ENCODE results near the gene GBX1.

GBX1 gene

GRCh38 chr7:151167197-151167961 is at the start of gene GBX1:
Gene GBX1 (minus strand): TSS chr7:151167694. CDS start chr7:151167548, 146 bp downstream.
- DNase-seq, result no peak

GRCh38 chr7:151215396-151215795 is 47.9 kb upstream of the GBX1 start:
- DNase-seq, result no peak

- DNase-seq, result no peak
Measured at GRCh38 chr7:151213826-151214225, 46.3 kb upstream of the GBX1 start.

- no peak for DNase-seq
Measured at GRCh38 chr7:151212626-151213025, 45.1 kb upstream of the GBX1 start.

GRCh38 chr7:151211155-151211772 is 43.8 kb upstream of the GBX1 start:
- no peak for DNase-seq

GRCh38 chr7:151210087-151210854 is 42.8 kb upstream of the GBX1 start, which contains the start of gene H2BK1:
Gene H2BK1 (minus strand): TSS chr7:151210488. CDS start chr7:151210318, 170 bp downstream.
- DNase-seq, result no peak

- DNase-seq, result no peak
Measured at GRCh38 chr7:151209588-151209987, 42.1 kb upstream of the GBX1 start.

GRCh38 chr7:151208253-151208862 is 40.9 kb upstream of the GBX1 start:
- DNase-seq, result no peak

- no peak for DNase-seq
Measured at GRCh38 chr7:151207804-151208203, 40.3 kb upstream of the GBX1 start.

- DNase-seq, result no peak
Measured at GRCh38 chr7:151207315-151207714, 39.8 kb upstream of the GBX1 start.

- peak; percentile 22 for DNase-seq
Measured at GRCh38 chr7:151206914-151207313, 39.4 kb upstream of the GBX1 start.

GRCh38 chr7:151205730-151206129 is 38.2 kb upstream of the GBX1 start:
- no peak for DNase-seq

GRCh38 chr7:151204383-151205032 is 37.0 kb upstream of the GBX1 start:
- DNase-seq, result no peak

GRCh38 chr7:151202836-151203235 is 35.3 kb upstream of the GBX1 start:
- no peak for DNase-seq

GRCh38 chr7:151201751-151202150 is 34.3 kb upstream of the GBX1 start:
- DNase-seq, result no peak

GRCh38 chr7:151201344-151201743 is 33.9 kb upstream of the GBX1 start:
- DNase-seq, result no peak

GRCh38 chr7:151198945-151199848 is 31.7 kb upstream of the GBX1 start:
- no peak for DNase-seq

- no peak for DNase-seq
Measured at GRCh38 chr7:151197932-151198331, 30.4 kb upstream of the GBX1 start.

- DNase-seq, result no peak
Measured at GRCh38 chr7:151195616-151196450, 28.3 kb upstream of the GBX1 start.

- no peak for DNase-seq
Measured at GRCh38 chr7:151194188-151194587, 26.7 kb upstream of the GBX1 start.

All from activated CD4-positive, alpha-beta T cell treated with anti-CD3 and anti-CD28 coated beads, Interleukin-2, Interleukin-6, amounts not matched to agents 100 ng/mL and 50 ng/mL, durations not matched to agents 16 hours and 8 hours (primary cell).